NCI-H2107 (cell line): ENCODE data around the gene RAP1B.
"Not testable (repeated sequence)": the region's sequence is repeated elsewhere in the genome, so short reads cannot be mapped to it uniquely, and the experiment has no call there.

Source experiments
- DNase-seq: peaks from one replicate; lab custom pipeline; 2025; lab: John Stamatoyannopoulos, UW

The RAP1B gene

GRCh38 chr12:68633614-68634558, 23.2 kb downstream of the RAP1B start:
- DNase-seq = no peak

- DNase-seq = no peak
These were observed 25.6 kb downstream of the RAP1B start for GRCh38 chr12:68636268-68636667.

- DNase-seq = not testable (repeated sequence)
These were observed 26.7 kb downstream of the RAP1B start for GRCh38 chr12:68637439-68637838.

- no peak for DNase-seq
These were observed 27.5 kb downstream of the RAP1B start for GRCh38 chr12:68638171-68638570.

GRCh38 chr12:68638721-68639395, 28.2 kb downstream of the RAP1B start:
- no peak for DNase-seq

- DNase-seq = no peak
These were observed 28.7 kb downstream of the RAP1B start for GRCh38 chr12:68639396-68639767.

- no peak for DNase-seq
These were observed 30.4 kb downstream of the RAP1B start for GRCh38 chr12:68641138-68641537.

GRCh38 chr12:68646484-68646883, 35.8 kb downstream of the RAP1B start:
- DNase-seq = no peak

- DNase-seq = no peak
These were observed 36.8 kb downstream of the RAP1B start for GRCh38 chr12:68647507-68647906.

- DNase-seq = no peak
These were observed 37.5 kb downstream of the RAP1B start for GRCh38 chr12:68648179-68648578.

- DNase-seq = no peak
These were observed 54.4 kb downstream of the RAP1B start for GRCh38 chr12:68665016-68665569.

GRCh38 chr12:68667291-68667690, 56.6 kb downstream of the RAP1B start:
- DNase-seq = no peak

- DNase-seq = no peak
These were observed 57.2 kb downstream of the RAP1B start for GRCh38 chr12:68667896-68668295.

- no peak for DNase-seq
These were observed 60.5 kb downstream of the RAP1B start for GRCh38 chr12:68671179-68671578.

- no peak for DNase-seq
These were observed 63.1 kb downstream of the RAP1B start for GRCh38 chr12:68673788-68674187.

- DNase-seq = no peak
These were observed 63.7 kb downstream of the RAP1B start for GRCh38 chr12:68674376-68674775.

- no peak for DNase-seq
These were observed 64.6 kb downstream of the RAP1B start for GRCh38 chr12:68675101-68675842.

GRCh38 chr12:68676854-68677253, 66.2 kb downstream of the RAP1B start:
- not testable (repeated sequence) for DNase-seq

GRCh38 chr12:68686262-68686594, 75.5 kb downstream of the RAP1B start:
- DNase-seq = no peak

GRCh38 chr12:68686595-68687521, 76.2 kb downstream of the RAP1B start, which contains the start of gene NUP107:
TSS of gene NUP107 (plus strand) at chr12:68686978. CDS start at chr12:68687066, 88 bp downstream.
- peak; percentile 98 for DNase-seq

- no peak for DNase-seq
These were observed 84.8 kb downstream of the RAP1B start for GRCh38 chr12:68695454-68695853.
